Fibroblast of peridontal ligament (primary cell): ENCODE data around the gene NFIX.

Experiments
- DNase-seq: peaks from one replicate; pipeline ENCODE4 v3.0.0-alpha.2; 2010; ENCODE audit errors: extremely low read depth

Gene NFIX

GRCh38 chr19:13127051-13127450 lies 131.8 kb downstream of the NFIX start:
- peak; percentile 37 for DNase-seq

- no peak for DNase-seq
Measured at GRCh38 chr19:13127811-13128575, 132.7 kb downstream of the NFIX start.

GRCh38 chr19:13128583-13128982 lies 133.3 kb downstream of the NFIX start:
- no peak for DNase-seq

GRCh38 chr19:13129384-13129783 lies 134.1 kb downstream of the NFIX start:
- DNase-seq = no peak

- DNase-seq = no peak
Measured at GRCh38 chr19:13130886-13131490, 135.7 kb downstream of the NFIX start.

GRCh38 chr19:13132471-13133180 lies 137.4 kb downstream of the NFIX start:
- peak; percentile 71 for DNase-seq

- no peak for DNase-seq
Measured at GRCh38 chr19:13133241-13133870, 138.1 kb downstream of the NFIX start.

GRCh38 chr19:13134626-13135025 lies 139.4 kb downstream of the NFIX start:
- DNase-seq = no peak

- no peak for DNase-seq
Measured at GRCh38 chr19:13135068-13136062, 140.1 kb downstream of the NFIX start.

- DNase-seq = no peak
Measured at GRCh38 chr19:13137290-13137794, 142.1 kb downstream of the NFIX start.

- no peak for DNase-seq
Measured at GRCh38 chr19:13138171-13138915, 143.1 kb downstream of the NFIX start.

- DNase-seq = no peak
Measured at GRCh38 chr19:13138916-13139198, 143.6 kb downstream of the NFIX start.

- no peak for DNase-seq
Measured at GRCh38 chr19:13139633-13140311, 144.5 kb downstream of the NFIX start.

- DNase-seq = peak; percentile 61
Measured at GRCh38 chr19:13146763-13147563, 151.7 kb downstream of the NFIX start.
